ENCODE results near the gene CHI3L1.

GRCh38 chr1:203158423-203158822, 28.1 kb downstream of the CHI3L1 start:
- TF ChIP-seq POLR2A (IDR thresholded peaks at IDR 0.05) (no peak), CTCF (IDR thresholded peaks at IDR 0.05 in 8 of 11, conservative IDR thresholded peaks at IDR 0.05 in 3 of 11) (no peak)
